ENCODE data around the gene NKIRAS2.

NKIRAS2 gene

DNA sequence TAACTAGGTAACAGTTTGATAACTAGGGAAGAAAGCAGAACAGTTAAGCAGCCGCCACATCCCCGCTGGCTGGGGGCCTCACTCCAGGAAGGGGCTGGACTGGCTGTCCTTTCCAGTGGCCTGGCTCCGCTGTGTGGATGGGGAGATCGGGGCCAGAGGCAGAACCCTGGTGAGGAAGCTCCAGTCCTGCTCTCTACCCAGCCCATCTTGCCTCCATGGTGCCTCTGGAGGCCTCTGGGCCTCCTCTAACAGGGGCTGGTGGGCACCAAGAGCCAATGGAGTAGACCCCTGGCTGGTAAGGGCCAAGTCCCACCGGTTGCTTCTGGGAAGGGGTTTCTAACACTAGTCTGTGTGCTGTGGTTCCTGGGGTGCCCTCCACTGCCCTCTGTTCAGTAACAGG lies 45.2 kb upstream of the NKIRAS2 start:
- no peak for FAIRE-seq
- TF ChIP-seq, protein P1, sequence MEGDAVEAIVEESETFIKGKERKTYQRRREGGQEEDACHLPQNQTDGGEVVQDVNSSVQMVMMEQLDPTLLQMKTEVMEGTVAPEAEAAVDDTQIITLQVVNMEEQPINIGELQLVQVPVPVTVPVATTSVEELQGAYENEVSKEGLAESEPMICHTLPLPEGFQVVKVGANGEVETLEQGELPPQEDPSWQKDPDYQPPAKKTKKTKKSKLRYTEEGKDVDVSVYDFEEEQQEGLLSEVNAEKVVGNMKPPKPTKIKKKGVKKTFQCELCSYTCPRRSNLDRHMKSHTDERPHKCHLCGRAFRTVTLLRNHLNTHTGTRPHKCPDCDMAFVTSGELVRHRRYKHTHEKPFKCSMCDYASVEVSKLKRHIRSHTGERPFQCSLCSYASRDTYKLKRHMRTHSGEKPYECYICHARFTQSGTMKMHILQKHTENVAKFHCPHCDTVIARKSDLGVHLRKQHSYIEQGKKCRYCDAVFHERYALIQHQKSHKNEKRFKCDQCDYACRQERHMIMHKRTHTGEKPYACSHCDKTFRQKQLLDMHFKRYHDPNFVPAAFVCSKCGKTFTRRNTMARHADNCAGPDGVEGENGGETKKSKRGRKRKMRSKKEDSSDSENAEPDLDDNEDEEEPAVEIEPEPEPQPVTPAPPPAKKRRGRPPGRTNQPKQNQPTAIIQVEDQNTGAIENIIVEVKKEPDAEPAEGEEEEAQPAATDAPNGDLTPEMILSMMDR (IDR thresholded peaks at IDR 0.05; ENCODE audit: insufficient read depth, missing control alignments), result no peak
- DNase-seq (ENCODE audit: insufficient read length, low spot score), result no peak

DNA sequence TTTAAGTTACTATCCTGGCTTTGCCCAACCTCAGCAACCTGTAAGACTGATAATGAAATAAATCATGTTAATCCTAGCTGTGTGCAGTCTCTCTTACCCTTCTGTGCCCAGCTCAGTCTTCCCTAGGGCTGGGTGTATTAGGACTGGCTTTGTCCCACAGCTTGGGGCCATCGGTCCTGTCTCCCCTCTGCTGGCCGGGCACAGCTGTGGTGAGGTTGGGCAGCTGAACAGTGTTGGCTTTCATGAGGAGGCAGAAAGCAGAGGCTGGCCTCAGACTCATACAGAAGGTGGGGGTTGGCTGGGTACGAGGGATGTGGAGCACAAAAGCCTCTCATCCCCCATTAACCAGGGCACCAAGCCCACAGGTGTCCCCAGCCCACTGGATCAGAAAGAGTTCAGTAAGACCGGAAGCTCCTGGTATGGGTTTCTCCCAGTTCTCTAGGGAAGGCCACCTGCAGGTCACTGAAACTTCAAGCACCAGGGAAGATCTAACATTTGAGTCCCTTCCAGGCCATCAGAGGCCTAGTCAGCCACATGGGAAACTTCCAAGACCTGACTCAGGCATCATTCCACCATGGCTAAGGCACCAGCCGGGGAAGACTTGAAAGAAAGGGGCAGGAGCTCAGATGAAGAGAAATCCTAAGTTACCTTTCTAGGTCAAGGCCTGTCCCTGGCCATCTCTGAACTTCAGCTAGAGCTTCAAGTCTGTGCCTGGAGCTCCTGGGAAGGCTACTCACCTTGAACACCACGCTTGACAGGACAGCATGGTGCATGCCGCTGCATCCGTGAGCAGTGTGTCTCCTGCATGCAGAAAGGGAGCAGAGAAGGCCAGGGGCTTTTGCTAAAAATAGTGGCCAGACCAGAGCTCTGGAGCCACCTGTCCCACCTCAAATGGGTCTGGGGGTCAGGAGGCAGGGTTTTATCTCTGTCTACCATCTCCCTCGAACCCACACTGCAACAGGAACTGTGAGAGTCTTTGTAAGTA lies 44.5 kb upstream of the NKIRAS2 start:
- TF ChIP-seq, protein P1 (IDR thresholded peaks at IDR 0.05; ENCODE audit: insufficient read depth, missing control alignments), result no peak
- no peak for DNase-seq (ENCODE audit: insufficient read length, low spot score)
- no peak for FAIRE-seq

GRCh38 chr17:41976142-41976768 lies 43.6 kb upstream of the NKIRAS2 start:
- TF ChIP-seq, protein P1 (IDR thresholded peaks at IDR 0.05; ENCODE audit: insufficient read depth, missing control alignments), result no peak
- DNase-seq (ENCODE audit: insufficient read length, low spot score) (no peak), FAIRE-seq (no peak)

DNA sequence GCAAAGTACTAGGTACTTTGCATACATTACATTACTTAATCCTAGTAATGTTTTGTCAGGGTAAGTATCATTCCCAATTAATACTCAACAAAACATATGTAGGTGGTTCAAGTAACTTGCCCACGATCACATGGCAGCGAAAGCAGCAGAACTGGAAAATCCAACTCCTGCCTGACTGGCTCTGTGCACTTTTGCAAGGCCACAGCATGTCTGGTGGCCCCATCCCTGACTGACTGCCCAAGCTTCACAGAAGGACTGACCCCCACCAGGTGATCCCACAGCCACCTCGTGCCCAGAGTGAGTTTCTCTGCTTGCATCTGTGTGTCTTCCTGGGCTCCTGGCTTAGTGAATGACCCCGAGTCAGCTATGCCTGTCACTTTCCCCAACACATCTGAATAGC lies 41.9 kb upstream of the NKIRAS2 start:
- TF ChIP-seq, protein P1 (IDR thresholded peaks at IDR 0.05; ENCODE audit: insufficient read depth, missing control alignments), result no peak
- DNase-seq (ENCODE audit: insufficient read length, low spot score), result no peak
- FAIRE-seq, result no peak

GRCh38 chr17:41982026-41982760 lies 37.7 kb upstream of the NKIRAS2 start:
- TF ChIP-seq, protein P1 (IDR thresholded peaks at IDR 0.05; ENCODE audit: insufficient read depth, missing control alignments), result no peak
- DNase-seq (ENCODE audit: insufficient read length, low spot score) (no peak), FAIRE-seq (no peak)

DNA sequence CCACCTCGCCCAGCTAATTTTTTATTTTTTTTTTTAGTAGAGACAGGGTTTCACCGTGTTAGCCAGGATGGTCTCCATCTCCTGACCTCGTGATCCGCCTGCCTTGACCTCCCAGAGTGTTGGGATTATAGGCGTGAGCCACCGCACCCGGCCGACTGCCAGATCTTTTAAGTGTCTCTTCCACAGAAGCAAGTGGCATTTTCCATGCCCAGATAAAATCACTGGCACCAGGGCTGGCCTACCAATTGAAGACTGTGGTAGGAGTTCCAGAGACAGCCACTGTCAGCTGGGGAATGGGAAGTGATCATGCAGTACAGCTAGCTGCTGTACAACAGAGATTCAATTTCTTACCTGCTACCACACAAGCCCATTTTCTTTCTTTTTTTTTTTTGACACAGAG lies 35.4 kb upstream of the NKIRAS2 start:
- TF ChIP-seq, protein P1 (IDR thresholded peaks at IDR 0.05; ENCODE audit: insufficient read depth, missing control alignments), result no peak

More for the DNA sequence above, 35.4 kb upstream of the NKIRAS2 start:
- DNase-seq (ENCODE audit: insufficient read length, low spot score) (no peak), FAIRE-seq (no peak)
